Measurements from ENCODE around the gene PNPO. TPM values are rescaled to one million over a fixed set of nuclear protein-coding genes. Genes with fewer than 3 reads are reported as not detected.
A peak's percentile ranks its signal among the peaks of the same experiment; 100 is the strongest.

The PNPO gene
- total and polyA plus RNA-seq, 2 of the 13 experiments (the other 11 are each of a cell fraction or from before 2014, with no cell fraction given) = 47.9 to 63.3 TPM

DNA sequence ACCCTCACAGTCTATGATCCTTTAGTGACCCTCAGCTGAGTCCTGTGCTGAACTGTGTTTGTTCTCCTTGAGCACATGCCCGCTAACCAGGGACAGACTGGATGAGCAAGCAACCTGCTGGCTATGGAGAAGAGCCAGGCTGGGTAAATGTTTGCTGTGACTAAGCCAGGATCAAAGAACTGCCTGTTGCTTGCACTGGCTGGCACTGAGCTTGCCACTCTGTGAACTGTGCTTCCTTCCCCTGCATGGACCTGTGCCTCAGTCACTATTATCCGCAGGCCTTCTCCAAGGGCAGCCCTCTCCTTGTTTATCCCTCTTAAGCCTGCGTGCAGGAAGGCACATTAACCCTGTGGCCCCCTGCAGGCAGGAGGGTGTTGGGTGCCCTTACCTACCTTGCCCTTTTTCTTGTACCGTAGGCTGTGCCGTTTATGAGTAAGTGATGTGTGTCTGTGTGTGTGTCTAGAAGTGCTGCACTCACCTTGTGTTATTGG lies 7.4 kb downstream of the PNPO start (continued):
- TF ChIP-seq, protein P1, sequence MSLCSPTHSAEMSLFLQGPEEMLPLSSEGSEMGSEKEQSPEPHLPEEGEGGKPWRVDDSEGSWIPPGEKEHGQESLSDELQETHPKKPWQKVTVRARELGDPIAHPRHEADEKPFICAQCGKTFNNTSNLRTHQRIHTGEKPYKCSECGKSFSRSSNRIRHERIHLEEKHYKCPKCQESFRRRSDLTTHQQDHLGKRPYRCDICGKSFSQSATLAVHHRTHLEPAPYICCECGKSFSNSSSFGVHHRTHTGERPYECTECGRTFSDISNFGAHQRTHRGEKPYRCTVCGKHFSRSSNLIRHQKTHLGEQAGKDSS (CRISPR knock-in tag; IDR thresholded peaks at IDR 0.05; ENCODE audit: borderline replicate concordance, low read depth) = no peak; the same call in 1 of the 2 replicates
- TF ChIP-seq ZNF17 (CRISPR knock-in tag; IDR thresholded peaks at IDR 0.05) (no peak), ATF7-NPFF (CRISPR knock-in tag; IDR thresholded peaks at IDR 0.05; ENCODE audit: low read depth) (no peak), HDAC2 (CRISPR knock-in tag; IDR thresholded peaks at IDR 0.05) (peak; percentile 66; the same call in 1 of the 2 replicates), TBL1XR1 (IDR thresholded peaks at IDR 0.05; ENCODE audit: borderline replicate concordance, low read length, partially characterized antibody) (no peak), IKZF1 (IDR thresholded peaks at IDR 0.05) (no peak), GTF2F1 (IDR thresholded peaks at IDR 0.05; ENCODE audit: low read length) (no peak), ZNF773 (CRISPR knock-in tag; IDR thresholded peaks at IDR 0.05; ENCODE audit: borderline replicate concordance) (no peak), MZF1 (CRISPR knock-in tag; IDR thresholded peaks at IDR 0.05; ENCODE audit: borderline replicate concordance) (no peak), MEIS1 (CRISPR knock-in tag; IDR thresholded peaks at IDR 0.05; ENCODE audit: borderline replicate concordance) (no peak), ZNF672 (CRISPR knock-in tag; IDR thresholded peaks at IDR 0.05) (no peak), HES4 (CRISPR knock-in tag; IDR thresholded peaks at IDR 0.05; ENCODE audit: borderline replicate concordance) (no peak)
- TF ChIP-seq, protein P2, sequence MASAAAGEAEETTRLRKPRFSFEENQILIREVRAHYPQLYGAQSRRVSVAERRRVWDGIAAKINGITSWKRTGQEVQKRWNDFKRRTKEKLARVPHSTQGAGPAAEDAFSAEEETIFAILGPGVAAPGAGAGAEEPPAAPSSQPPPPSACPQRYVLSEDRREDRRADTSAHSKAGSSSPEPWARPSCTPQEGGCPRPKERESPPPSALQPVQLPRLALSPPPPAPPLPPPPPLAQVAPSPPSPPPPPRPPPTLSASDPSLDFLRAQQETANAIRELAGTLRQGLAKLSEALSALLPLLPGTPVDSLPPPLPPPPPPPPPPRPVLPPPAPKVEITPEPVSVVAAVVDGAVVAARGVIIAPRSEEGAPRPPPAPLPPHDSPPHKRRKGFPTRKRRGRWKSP (CRISPR knock-in tag; IDR thresholded peaks at IDR 0.05) = no peak
- TF ChIP-seq, protein P3, sequence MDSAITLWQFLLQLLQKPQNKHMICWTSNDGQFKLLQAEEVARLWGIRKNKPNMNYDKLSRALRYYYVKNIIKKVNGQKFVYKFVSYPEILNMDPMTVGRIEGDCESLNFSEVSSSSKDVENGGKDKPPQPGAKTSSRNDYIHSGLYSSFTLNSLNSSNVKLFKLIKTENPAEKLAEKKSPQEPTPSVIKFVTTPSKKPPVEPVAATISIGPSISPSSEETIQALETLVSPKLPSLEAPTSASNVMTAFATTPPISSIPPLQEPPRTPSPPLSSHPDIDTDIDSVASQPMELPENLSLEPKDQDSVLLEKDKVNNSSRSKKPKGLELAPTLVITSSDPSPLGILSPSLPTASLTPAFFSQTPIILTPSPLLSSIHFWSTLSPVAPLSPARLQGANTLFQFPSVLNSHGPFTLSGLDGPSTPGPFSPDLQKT (CRISPR knock-in tag; IDR thresholded peaks at IDR 0.05; ENCODE audit: borderline replicate concordance) = no peak
- TF ChIP-seq, protein P4, sequence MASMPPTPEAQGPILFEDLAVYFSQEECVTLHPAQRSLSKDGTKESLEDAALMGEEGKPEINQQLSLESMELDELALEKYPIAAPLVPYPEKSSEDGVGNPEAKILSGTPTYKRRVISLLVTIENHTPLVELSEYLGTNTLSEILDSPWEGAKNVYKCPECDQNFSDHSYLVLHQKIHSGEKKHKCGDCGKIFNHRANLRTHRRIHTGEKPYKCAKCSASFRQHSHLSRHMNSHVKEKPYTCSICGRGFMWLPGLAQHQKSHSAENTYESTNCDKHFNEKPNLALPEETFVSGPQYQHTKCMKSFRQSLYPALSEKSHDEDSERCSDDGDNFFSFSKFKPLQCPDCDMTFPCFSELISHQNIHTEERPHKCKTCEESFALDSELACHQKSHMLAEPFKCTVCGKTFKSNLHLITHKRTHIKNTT (CRISPR knock-in tag; IDR thresholded peaks at IDR 0.05) = no peak
- TF ChIP-seq, protein P5, sequence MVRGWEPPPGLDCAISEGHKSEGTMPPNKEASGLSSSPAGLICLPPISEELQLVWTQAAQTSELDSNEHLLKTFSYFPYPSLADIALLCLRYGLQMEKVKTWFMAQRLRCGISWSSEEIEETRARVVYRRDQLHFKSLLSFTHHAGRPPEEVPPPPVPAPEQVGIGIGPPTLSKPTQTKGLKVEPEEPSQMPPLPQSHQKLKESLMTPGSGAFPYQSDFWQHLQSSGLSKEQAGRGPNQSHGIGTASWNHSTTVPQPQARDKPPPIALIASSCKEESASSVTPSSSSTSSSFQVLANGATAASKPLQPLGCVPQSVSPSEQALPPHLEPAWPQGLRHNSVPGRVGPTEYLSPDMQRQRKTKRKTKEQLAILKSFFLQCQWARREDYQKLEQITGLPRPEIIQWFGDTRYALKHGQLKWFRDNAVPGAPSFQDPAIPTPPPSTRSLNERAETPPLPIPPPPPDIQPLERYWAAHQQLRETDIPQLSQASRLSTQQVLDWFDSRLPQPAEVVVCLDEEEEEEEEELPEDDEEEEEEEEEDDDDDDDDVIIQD (CRISPR knock-in tag; IDR thresholded peaks at IDR 0.05; ENCODE audit: low read depth) = peak; percentile 15; the same call in 1 of the 2 replicates
